Pancreas (tissue), 10 donors: ENCODE measurements around the gene OBP2B. TPM values are rescaled to one million over a fixed set of nuclear protein-coding genes. Genes with fewer than 3 reads are reported as not detected.

Source experiments
- ATAC-seq, 4 donors: fragments of 200-7000 bp; cut with Tn5 transposase; one replicate each; pipeline versions ENCODE4 v1.8.0 to v1.9.1; 2020; ENCODE audit warnings: mild to moderate bottlenecking in 4 of 4, moderate library complexity in 4 of 4
- DNase-seq, 6 donors: peaks; one replicate each; pipeline ENCODE4 v3.0.0-alpha.2; 2020
- FAIRE-seq: peaks from 2 replicates; lab custom pipeline; 2012; peaks lifted over from hg19 to GRCh38; lab: Jason Lieb, UNC
- H3K27ac ChIP-seq, 4 donors: fragments of 200-600 bp; sonication (generic); 1 replicate in 3 of 4; 2 replicates in 1 of 4; pipeline versions ENCODE4 v1.5.0 to v1.8.0; 2020
- H3K27me3 ChIP-seq, 4 donors: fragments of 200-600 bp; one replicate each; pipeline ENCODE4 v1.8.0; 2021
- H3K36me3 ChIP-seq, 3 donors: fragments of 200-600 bp; sonication (generic) in 1 of 3; one replicate each; pipeline versions ENCODE4 v1.5.0 to v1.8.0; 2020 to 2021
- H3K4me1 ChIP-seq, 3 donors: fragments of 200-600 bp; one replicate each; pipeline ENCODE4 v1.8.0; 2021
- H3K4me3 ChIP-seq, 4 donors: fragments of 200-600 bp; sonication (generic) in 2 of 4; one replicate each; pipeline versions ENCODE4 v1.5.0 to v1.8.0; 2020 to 2021
- H3K9me3 ChIP-seq, 4 donors: fragments of 200-600 bp; one replicate each; pipeline ENCODE4 v1.8.0; 2021
- WGBS, 2 donors: extraction: QIAGEN DNeasy Blood & Tissue Kit; methylation state at CpG; one replicate each; pipeline ENCODE4 v1.1.7; 2013; 5-methylcytosine and 5-hydroxymethylcytosine counted together
- intact Hi-C, 3 donors: fragments of 100-400 bp; cut with DNase I; formaldehyde crosslinking; loops; one replicate each; pipeline versions ENCODE4 v1.11.1 to v1.14.2; 2022
- polyA plus RNA-seq, 2 donors: library from polyadenylated mRNA; stranded (reverse); fragments of 200-250 nt; gene quantifications; one replicate each; pipeline ENCODE4 v1.2.3, GENCODE V29; 2013
- total RNA-seq, 6 donors: library from RNA; stranded (reverse); fragmentation: NEBNext Ultra II Directional in 4 of 6; extraction: Animal tissue kit (Norgen Biotek cat#: 25700) in 4 of 6; gene quantifications; one replicate each; pipeline versions ENCODE4 v1.2.1 to v1.2.4, GENCODE V29; 2021 to 2023
- TF ChIP-seq, protein P1 (sequence below), 4 donors: fragments of 200-600 bp; sonication (generic) in 3 of 4; IDR thresholded peaks; one replicate each; pipeline versions ENCODE4 v1.5.0 to v1.8.0; 2021; ENCODE audit warnings: antibody characterized with exemption in 4 of 4
- donor health status: healthy with polysubstance abuse.
- donor health status: DM: no; HTN: no; CAD: no; lungs with moderate emphysema.
- donor health status: DM: no; HTN: no; CAD: no.
- donor health status: control.
- donor health status: control.
- donor health status: Bipolar disorder and iron deficiency.
- donor health status: DM: yes; HTN: yes; CAD: no.
- donor health status: DM: no; HTN: no; CAD: no.
- donor health status: DM: no; HTN: no; CAD: no.
- donor health status: DM: yes; HTN: yes; CAD: no.

The OBP2B gene
- total and polyA plus RNA-seq, 8 donors: not detected

DNA sequence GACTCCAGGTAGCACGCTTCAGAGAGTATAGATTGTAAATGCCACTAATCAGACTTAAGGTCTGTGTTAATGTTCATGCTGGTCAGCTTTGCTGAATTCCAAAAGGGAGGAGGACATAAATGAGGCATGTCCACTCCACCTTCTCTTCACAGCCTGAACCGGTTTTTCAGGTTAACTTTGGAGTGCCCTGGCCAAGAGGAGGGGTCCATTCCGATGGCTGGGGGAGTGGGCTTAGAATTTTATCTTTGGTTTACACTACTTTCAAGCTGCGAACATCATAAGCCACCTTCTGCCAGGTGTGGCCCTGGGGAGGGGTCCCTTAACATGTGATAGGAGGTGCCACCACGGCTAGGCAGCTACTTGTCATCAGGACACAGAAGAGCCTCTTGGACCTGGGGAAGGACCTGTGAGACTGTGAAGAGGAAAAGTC lies 41.7 kb upstream of the OBP2B start:
- Histone ChIP-seq H3K4me1 (no peaks in the 10 kb centered on the region), H3K9me3 (no peaks in the 10 kb centered on the region), H3K27me3 (no peaks in the 10 kb centered on the region), H3K27ac (no peak overlapping the region), H3K4me3 (no peak overlapping the region), H3K36me3 (no peaks in the 10 kb centered on the region)
- intact Hi-C loops: no loop called here
- no peak for DNase-seq
- no peak for FAIRE-seq
- peak in 2 of 4 donors; percentile 53 to 59 for ATAC-seq
- TF ChIP-seq, protein P1, sequence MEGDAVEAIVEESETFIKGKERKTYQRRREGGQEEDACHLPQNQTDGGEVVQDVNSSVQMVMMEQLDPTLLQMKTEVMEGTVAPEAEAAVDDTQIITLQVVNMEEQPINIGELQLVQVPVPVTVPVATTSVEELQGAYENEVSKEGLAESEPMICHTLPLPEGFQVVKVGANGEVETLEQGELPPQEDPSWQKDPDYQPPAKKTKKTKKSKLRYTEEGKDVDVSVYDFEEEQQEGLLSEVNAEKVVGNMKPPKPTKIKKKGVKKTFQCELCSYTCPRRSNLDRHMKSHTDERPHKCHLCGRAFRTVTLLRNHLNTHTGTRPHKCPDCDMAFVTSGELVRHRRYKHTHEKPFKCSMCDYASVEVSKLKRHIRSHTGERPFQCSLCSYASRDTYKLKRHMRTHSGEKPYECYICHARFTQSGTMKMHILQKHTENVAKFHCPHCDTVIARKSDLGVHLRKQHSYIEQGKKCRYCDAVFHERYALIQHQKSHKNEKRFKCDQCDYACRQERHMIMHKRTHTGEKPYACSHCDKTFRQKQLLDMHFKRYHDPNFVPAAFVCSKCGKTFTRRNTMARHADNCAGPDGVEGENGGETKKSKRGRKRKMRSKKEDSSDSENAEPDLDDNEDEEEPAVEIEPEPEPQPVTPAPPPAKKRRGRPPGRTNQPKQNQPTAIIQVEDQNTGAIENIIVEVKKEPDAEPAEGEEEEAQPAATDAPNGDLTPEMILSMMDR (IDR thresholded peaks at IDR 0.05): no peak
- WGBS, 2 donors: 34 to 43% methylated on average over 5 of the region's 5 CpGs

- Histone ChIP-seq H3K4me1 (no peaks in the 10 kb centered on the region), H3K9me3 (no peaks in the 10 kb centered on the region), H3K36me3 (no peaks in the 10 kb centered on the region), H3K27me3 (no peaks in the 10 kb centered on the region), H3K27ac (no peak overlapping the region), H3K4me3 (no peak overlapping the region)
- TF ChIP-seq, protein P1 (IDR thresholded peaks at IDR 0.05): no peak
- intact Hi-C loops: no loop called here
- FAIRE-seq (no peak), ATAC-seq (no peak), DNase-seq (no peak)
- WGBS, 2 donors: 92 to 94% methylated on average over 1 of the region's 1 CpG
These were observed 40.3 kb upstream of the OBP2B start for GRCh38 chr9:133249337-133249736.

DNA sequence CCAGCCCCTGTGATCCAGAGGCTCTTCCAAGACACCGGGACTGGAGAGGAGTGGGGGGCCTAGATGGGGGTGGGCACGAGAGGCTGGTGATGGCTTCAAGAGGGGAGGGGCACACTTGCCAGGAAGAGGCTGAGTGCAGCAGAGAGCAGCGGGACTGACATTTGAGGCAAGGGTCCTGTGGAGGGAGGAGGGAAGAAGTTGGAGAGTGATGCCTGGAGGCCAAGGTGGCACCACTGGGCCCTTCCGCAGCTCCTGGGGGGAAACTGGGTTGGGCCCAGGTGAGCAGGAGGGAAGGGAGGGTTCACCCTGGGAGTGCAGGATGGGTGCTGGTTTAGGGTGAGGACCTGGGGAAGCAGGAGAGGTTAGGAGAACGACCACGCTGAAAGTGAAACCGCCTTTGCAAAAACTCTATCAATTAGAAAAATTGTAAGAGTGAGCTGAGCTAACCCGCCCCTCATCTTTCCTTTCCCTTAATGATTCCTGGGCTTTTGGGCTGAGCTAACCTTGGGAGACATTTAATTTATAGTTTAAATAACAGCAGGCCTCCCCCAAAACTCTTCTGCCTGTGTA lies 39.8 kb upstream of the OBP2B start:
- Histone ChIP-seq H3K9me3 (no peaks in the 10 kb centered on the region), H3K27me3 (no peaks in the 10 kb centered on the region), H3K4me1 (no peaks in the 10 kb centered on the region), H3K36me3 (no peaks in the 10 kb centered on the region), H3K27ac (no peak overlapping the region), H3K4me3 (no peak overlapping the region)
- no peak for DNase-seq
- TF ChIP-seq, protein P1 (IDR thresholded peaks at IDR 0.05): no peak
- no peak for ATAC-seq
- FAIRE-seq: no peak
- WGBS, 2 donors: 86 to 88% methylated on average over 8 of the region's 8 CpGs
- intact Hi-C loops: no loop called here

- Histone ChIP-seq H3K4me1 (no peaks in the 10 kb centered on the region), H3K27me3 (no peaks in the 10 kb centered on the region), H3K36me3 (no peaks in the 10 kb centered on the region), H3K9me3 (no peaks in the 10 kb centered on the region), H3K4me3 (no peak overlapping the region), H3K27ac (no peak overlapping the region)
- TF ChIP-seq, protein P1 (IDR thresholded peaks at IDR 0.05): no peak
- ATAC-seq (no peak), DNase-seq (no peak), FAIRE-seq (no peak)
- 82% methylated on average over 6 of the region's 6 CpGs for WGBS, 2 donors
- intact Hi-C loops: no loop called here
These were observed 38.6 kb upstream of the OBP2B start for GRCh38 chr9:133247632-133248031.

- DNase-seq: no peak
- no peak for ATAC-seq
- TF ChIP-seq, protein P1 (IDR thresholded peaks at IDR 0.05): no peak
- Histone ChIP-seq H3K36me3 (no peaks in the 10 kb centered on the region), H3K27ac (no peak overlapping the region), H3K4me3 (no peak overlapping the region), H3K4me1 (no peaks in the 10 kb centered on the region), H3K27me3 (no peaks in the 10 kb centered on the region), H3K9me3 (no peaks in the 10 kb centered on the region)
- intact Hi-C loops: no loop called here
- 90 to 91% methylated on average over 6 of the region's 6 CpGs for WGBS, 2 donors
- FAIRE-seq: no peak
These were observed 37.9 kb upstream of the OBP2B start for GRCh38 chr9:133246991-133247390.
